ENCODE data around the gene PELO. TPM values are rescaled to one million over a fixed set of nuclear protein-coding genes. Genes with fewer than 3 reads are reported as not detected.
A peak's percentile ranks its signal among the peaks of the same experiment; 100 is the strongest.

The PELO gene
- total RNA-seq, 1 donor from 2014 or later, result 21.3 TPM

DNA sequence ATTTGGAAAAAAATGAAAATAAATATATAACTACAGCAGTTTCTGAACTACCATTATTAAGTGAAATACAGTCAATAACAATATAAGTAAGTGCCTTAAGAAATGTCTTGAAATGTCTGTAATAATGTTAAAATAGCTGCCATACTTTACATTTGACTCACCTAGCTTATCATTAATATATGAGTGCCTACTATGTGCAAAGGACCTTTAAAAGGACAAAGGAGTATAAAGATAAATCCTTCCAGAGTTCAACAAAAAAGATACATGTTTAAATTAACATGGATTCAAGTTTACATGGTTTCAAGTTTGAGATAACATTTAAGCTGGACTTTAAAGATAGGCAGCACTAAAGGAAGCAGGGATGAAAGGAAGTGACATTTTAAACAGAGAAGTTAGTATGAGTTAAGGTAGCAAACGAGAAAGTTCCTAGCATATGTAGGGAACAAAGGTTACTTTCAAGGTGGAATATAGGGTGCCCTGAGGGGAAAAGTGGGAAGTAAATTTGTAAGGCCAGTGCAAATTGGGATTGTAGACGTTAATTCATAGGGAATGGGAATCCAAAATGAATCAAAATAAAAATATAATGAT, 8.9 kb downstream of the PELO start:
- H3K27me3 ChIP-seq (ENCODE audit: control insufficient read depth, insufficient read depth, low read length), result no peaks in the 10 kb centered on the region
- FAIRE-seq (no peak), DNase-seq (ENCODE audit: low read depth) (no peak)
- no peak overlapping the region for H3K4me3 ChIP-seq (ENCODE audit: low read depth, low read length)
- TF ChIP-seq, protein P1, sequence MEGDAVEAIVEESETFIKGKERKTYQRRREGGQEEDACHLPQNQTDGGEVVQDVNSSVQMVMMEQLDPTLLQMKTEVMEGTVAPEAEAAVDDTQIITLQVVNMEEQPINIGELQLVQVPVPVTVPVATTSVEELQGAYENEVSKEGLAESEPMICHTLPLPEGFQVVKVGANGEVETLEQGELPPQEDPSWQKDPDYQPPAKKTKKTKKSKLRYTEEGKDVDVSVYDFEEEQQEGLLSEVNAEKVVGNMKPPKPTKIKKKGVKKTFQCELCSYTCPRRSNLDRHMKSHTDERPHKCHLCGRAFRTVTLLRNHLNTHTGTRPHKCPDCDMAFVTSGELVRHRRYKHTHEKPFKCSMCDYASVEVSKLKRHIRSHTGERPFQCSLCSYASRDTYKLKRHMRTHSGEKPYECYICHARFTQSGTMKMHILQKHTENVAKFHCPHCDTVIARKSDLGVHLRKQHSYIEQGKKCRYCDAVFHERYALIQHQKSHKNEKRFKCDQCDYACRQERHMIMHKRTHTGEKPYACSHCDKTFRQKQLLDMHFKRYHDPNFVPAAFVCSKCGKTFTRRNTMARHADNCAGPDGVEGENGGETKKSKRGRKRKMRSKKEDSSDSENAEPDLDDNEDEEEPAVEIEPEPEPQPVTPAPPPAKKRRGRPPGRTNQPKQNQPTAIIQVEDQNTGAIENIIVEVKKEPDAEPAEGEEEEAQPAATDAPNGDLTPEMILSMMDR (IDR thresholded peaks at IDR 0.05; ENCODE audit: insufficient read depth, low read length, severe bottlenecking), result no peak
- peaks cover 2% of the 10 kb centered on the region for H3K36me3 ChIP-seq (ENCODE audit: control insufficient read depth, insufficient read depth, low read length)

DNA sequence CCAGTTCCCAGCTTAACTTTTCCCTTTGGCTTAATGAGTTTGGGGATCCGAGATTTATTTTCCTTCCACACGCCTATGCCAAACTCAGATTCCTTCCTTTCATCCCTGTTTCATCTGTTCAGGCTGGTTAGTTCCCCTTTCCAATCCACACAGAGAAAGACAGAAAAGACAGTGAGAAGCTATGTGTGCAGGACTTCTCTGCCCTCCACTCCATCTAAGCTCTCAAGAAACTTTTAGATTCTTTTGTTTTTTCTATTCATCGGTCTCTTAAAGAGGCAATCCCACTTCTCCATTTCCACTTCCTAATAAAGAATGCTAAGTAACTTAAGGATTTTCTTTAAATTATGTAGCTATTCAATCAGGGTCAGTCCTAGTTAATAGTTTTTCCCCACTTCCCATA, 11.2 kb downstream of the PELO start:
- Histone ChIP-seq H3K27me3 (ENCODE audit: control insufficient read depth, insufficient read depth, low read length) (no peaks in the 10 kb centered on the region), H3K36me3 (ENCODE audit: control insufficient read depth, insufficient read depth, low read length) (peaks cover 2% of the 10 kb centered on the region), H3K4me3 (ENCODE audit: low read depth, low read length) (peak overlapping the region; percentile 75)
- no peak for FAIRE-seq
- TF ChIP-seq, protein P1 (IDR thresholded peaks at IDR 0.05; ENCODE audit: insufficient read depth, low read length, severe bottlenecking), result no peak
- DNase-seq (ENCODE audit: low read depth), result no peak

DNA sequence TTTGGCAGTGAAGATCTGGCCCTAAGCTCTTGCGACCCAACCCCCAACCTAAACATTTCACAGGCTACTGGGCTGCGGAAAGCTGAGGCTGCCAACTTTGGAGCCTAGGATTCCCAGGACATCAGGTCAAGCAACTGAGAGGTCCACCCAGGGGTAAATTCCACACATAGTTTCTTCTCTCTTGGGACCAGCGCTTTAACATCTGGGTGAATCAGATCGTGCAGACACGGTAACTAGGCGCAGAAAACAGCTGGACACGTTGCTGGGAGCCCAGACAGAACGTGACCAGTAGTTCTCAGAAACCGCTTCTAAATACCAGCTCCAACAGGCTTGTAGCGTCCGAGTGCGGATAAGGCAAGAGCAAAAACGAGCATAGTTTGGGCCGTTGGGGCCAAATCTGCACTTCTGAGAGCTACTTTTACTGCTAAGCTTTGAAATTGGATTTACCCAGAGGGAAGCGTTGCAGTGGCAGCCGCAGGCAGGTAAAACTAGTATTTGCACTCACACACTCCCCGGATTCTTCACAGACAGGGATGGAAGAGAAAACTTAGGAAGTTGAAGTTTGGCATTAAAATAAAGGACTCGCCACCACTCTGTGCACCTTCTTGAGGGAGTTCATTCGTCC, 11.8 kb downstream of the PELO start:
- H3K4me3 ChIP-seq (ENCODE audit: low read depth, low read length), result peak overlapping the region; percentile 75
- no peaks in the 10 kb centered on the region for H3K27me3 ChIP-seq (ENCODE audit: control insufficient read depth, insufficient read depth, low read length)
- DNase-seq (ENCODE audit: low read depth) (no peak), FAIRE-seq (no peak)
- TF ChIP-seq, protein P1 (IDR thresholded peaks at IDR 0.05; ENCODE audit: insufficient read depth, low read length, severe bottlenecking), result no peak
- H3K36me3 ChIP-seq (ENCODE audit: control insufficient read depth, insufficient read depth, low read length), result peaks cover 2% of the 10 kb centered on the region

DNA sequence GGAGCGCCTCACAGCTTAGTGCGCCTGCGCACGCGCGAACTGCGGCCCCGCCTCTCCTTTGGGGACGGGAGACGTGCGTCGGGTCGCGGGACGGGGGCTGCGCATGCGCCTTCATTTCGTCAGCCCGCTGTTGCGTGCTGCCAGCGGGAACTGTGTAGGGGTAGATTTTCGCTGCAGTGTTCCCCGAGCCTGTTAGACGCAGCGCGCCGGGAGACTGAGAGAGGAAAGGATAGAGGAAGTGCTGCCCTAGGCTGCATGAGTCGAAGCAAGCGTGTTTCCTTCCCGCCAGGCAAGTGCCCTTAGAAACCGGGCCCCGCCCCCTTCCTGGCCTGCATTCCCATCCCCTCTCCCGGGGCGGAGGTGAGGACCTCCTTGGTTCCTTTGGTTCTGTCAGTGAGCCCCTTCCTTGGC, 12.3 kb downstream of the PELO start:
- H3K36me3 ChIP-seq (ENCODE audit: control insufficient read depth, insufficient read depth, low read length), result peaks cover 2% of the 10 kb centered on the region
- no peaks in the 10 kb centered on the region for H3K27me3 ChIP-seq (ENCODE audit: control insufficient read depth, insufficient read depth, low read length)
- FAIRE-seq (no peak), DNase-seq (ENCODE audit: low read depth) (peak; percentile 87)
- H3K4me3 ChIP-seq (ENCODE audit: low read depth, low read length), result peak overlapping the region; percentile 75
- TF ChIP-seq, protein P1 (IDR thresholded peaks at IDR 0.05; ENCODE audit: insufficient read depth, low read length, severe bottlenecking), result no peak

DNA sequence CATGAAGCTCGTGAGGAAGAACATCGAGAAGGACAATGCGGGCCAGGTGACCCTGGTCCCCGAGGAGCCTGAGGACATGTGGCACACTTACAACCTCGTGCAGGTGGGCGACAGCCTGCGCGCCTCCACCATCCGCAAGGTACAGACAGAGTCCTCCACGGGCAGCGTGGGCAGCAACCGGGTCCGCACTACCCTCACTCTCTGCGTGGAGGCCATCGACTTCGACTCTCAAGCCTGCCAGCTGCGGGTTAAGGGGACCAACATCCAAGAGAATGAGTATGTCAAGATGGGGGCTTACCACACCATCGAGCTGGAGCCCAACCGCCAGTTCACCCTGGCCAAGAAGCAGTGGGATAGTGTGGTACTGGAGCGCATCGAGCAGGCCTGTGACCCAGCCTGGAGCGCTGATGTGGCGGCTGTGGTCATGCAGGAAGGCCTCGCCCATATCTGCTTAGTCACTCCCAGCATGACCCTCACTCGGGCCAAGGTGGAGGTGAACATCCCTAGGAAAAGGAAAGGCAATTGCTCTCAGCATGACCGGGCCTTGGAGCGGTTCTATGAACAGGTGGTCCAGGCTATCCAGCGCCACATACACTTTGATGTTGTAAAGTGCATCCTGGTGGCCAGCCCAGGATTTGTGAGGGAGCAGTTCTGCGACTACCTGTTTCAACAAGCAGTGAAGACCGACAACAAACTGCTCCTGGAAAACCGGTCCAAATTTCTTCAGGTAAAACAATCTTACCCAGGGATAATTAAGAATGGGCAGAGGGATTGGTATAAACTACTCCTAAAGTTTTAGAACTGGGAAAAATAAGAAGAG, 12.9 kb downstream of the PELO start:
- Histone ChIP-seq H3K27me3 (ENCODE audit: control insufficient read depth, insufficient read depth, low read length) (no peaks in the 10 kb centered on the region), H3K4me3 (ENCODE audit: low read depth, low read length) (peak overlapping the region; percentile 75), H3K36me3 (ENCODE audit: control insufficient read depth, insufficient read depth, low read length) (peaks cover 2% of the 10 kb centered on the region)
- DNase-seq (ENCODE audit: low read depth) (peak; percentile 72), FAIRE-seq (no peak)
- TF ChIP-seq, protein P1 (IDR thresholded peaks at IDR 0.05; ENCODE audit: insufficient read depth, low read length, severe bottlenecking), result no peak
